GM12878 (cell line): ENCODE results near the gene WDR11. TPM values are rescaled to one million over a fixed set of nuclear protein-coding genes. Genes with fewer than 3 reads are reported as not detected.

ENCODE experiments used
- ATAC-seq: fragments of 200-7000 bp; cut with Tn5 transposase; 3 replicates; pipeline ENCODE4 v1.9.1; 2020; ENCODE audit warnings: mild to moderate bottlenecking, moderate library complexity
- BruUV-seq: library from RNA; stranded (reverse); fragments of 400-500 nt; replicated peaks from 2 replicates; lab custom pipeline; 2021; lab: Mats Ljungman, UMichigan
- CTCF ChIA-PET: fragments of 300-600 bp; sonication (Branson Sonifier 250); formaldehyde crosslinking; extraction: SDS; loops from one replicate; lab custom pipeline; 2021; ENCODE audit warnings: inconsistent platforms; lab: Yijun Ruan, JAX
- POLR2A ChIA-PET: fragments of 350-600 bp; formaldehyde crosslinking; extraction: SDS; loops from one replicate; lab custom pipeline; 2021; ENCODE audit warnings: inconsistent platforms; lab: Charles Lee
- RAD21 ChIA-PET: fragments of 300-600 bp; sonication (Branson Sonifier 250); formaldehyde crosslinking; loops from one replicate; lab custom pipeline; 2023; ENCODE audit warnings: antibody characterized with exemption; ENCODE audit not compliant: unreplicated experiment; lab: Charles Lee
- SMC1A ChIA-PET: fragments of 300-600 bp; sonication (Branson Sonifier 250); formaldehyde crosslinking; loops from one replicate; lab custom pipeline; 2023; ENCODE audit not compliant: unreplicated experiment, uncharacterized antibody; lab: Charles Lee
- DNase-seq: peaks from one replicate; pipeline ENCODE4 v3.0.0-alpha.2; 2011; ENCODE audit warnings: low read depth, low spot score
- FAIRE-seq: peaks from 3 replicates; lab custom pipeline; 2011; peaks lifted over from hg19 to GRCh38; lab: Jason Lieb, UNC
- H2AFZ ChIP-seq: 2 replicates; pipeline ENCODE4 v1.6.0; 2011; ENCODE audit warnings: low read depth, low read length, control low read depth; ENCODE audit not compliant: control insufficient read depth
- H3K27ac ChIP-seq: 2 replicates; pipeline ENCODE4 v1.5.1; 2011; ENCODE audit warnings: control low read depth; ENCODE audit not compliant: control insufficient read depth, insufficient read depth
- H3K27me3 ChIP-seq, 2 experiments: replicated peaks in 1 of 2; 2 replicates each; pipeline versions ENCODE4 v1.6.0 to v1.6.1; 2011; ENCODE audit warnings: low read length in 1 of 2; ENCODE audit not compliant: control insufficient read depth in 2 of 2, insufficient read depth in 2 of 2
- H3K36me3 ChIP-seq, 2 experiments: 2 replicates each; pipeline ENCODE4 v1.5.1; 2011; ENCODE audit warnings: low read length in 1 of 2; ENCODE audit not compliant: control insufficient read depth in 2 of 2, insufficient read depth in 2 of 2
- H3K4me1 ChIP-seq: 2 replicates; pipeline ENCODE4 v1.6.1; 2011; ENCODE audit warnings: mild to moderate bottlenecking, low read length, moderate library complexity, mixed read lengths; ENCODE audit not compliant: control insufficient read depth, insufficient read depth
- H3K4me2 ChIP-seq: 2 replicates; pipeline ENCODE4 v1.6.0; 2011; ENCODE audit warnings: control low read depth; ENCODE audit not compliant: control insufficient read depth, insufficient read depth
- H3K4me3 ChIP-seq: fragments of 200-600 bp; sonication (generic); 2 replicates; pipeline ENCODE4 v1.5.1; 2016
- H3K79me2 ChIP-seq: 2 replicates; pipeline ENCODE4 v1.6.0; 2011; ENCODE audit warnings: low read length; ENCODE audit not compliant: control insufficient read depth, insufficient read depth
- H3K9ac ChIP-seq: 2 replicates; pipeline ENCODE4 v1.8.0; 2011; ENCODE audit warnings: low read length, control low read depth, mixed read lengths; ENCODE audit not compliant: control insufficient read depth, insufficient read depth
- H3K9me3 ChIP-seq: replicated peaks from 3 replicates; pipeline ENCODE4 v1.5.1; 2011; ENCODE audit warnings: mild to moderate bottlenecking, low read length; ENCODE audit not compliant: control insufficient read depth, insufficient read depth
- H4K20me1 ChIP-seq: 2 replicates; pipeline ENCODE4 v1.6.0; 2011; ENCODE audit not compliant: control insufficient read depth, insufficient read depth
- ATF7 ChIP-seq: fragments of 450-650 bp; IDR thresholded peaks from 2 replicates; pipeline ENCODE4 v1.6.1; 2016; ENCODE audit warnings: low read depth, mild to moderate bottlenecking
- CBFB ChIP-seq: IDR thresholded peaks from 2 replicates; pipeline ENCODE4 v1.6.1; 2016; ENCODE audit warnings: antibody characterized with exemption, low read depth
- ETV6 ChIP-seq, 2 experiments: fragments of 450-650 bp in 1 of 2; IDR thresholded peaks in 1 of 2; conservative IDR thresholded peaks in 1 of 2; 2 replicates each; pipeline ENCODE4 v1.6.1; 2014; ENCODE audit warnings: antibody characterized with exemption in 1 of 2, borderline replicate concordance in 1 of 2, low read depth in 1 of 2, mild to moderate bottlenecking in 1 of 2, moderate library complexity in 1 of 2
- JUNB ChIP-seq: IDR thresholded peaks from 2 replicates; pipeline ENCODE4 v1.6.1; 2016; ENCODE audit warnings: antibody characterized with exemption, mild to moderate bottlenecking
- JUND ChIP-seq: IDR thresholded peaks from 2 replicates; pipeline ENCODE4 v1.6.1; 2012; ENCODE audit warnings: low read depth, mild to moderate bottlenecking, low read length, improper control_type of control experiment, moderate library complexity
- RUNX3 ChIP-seq: IDR thresholded peaks from 2 replicates; pipeline ENCODE4 v1.6.1; 2012; ENCODE audit warnings: low read length, inconsistent platforms
- SMARCA5 ChIP-seq: fragments of 450-650 bp; IDR thresholded peaks from 2 replicates; pipeline ENCODE4 v1.6.1; 2017; ENCODE audit warnings: mild to moderate bottlenecking
- STAT1 ChIP-seq: fragments of 450-650 bp; conservative IDR thresholded peaks from 2 replicates; pipeline ENCODE4 v1.6.1; 2014; ENCODE audit warnings: antibody characterized with exemption, mild to moderate bottlenecking
- STAT3 ChIP-seq: IDR thresholded peaks from 2 replicates; pipeline ENCODE4 v1.6.1; 2011; ENCODE audit warnings: low read depth, low read length, improper control_type of control experiment
- TCF12 ChIP-seq: IDR thresholded peaks from 2 replicates; pipeline ENCODE4 v1.6.1; 2011; ENCODE audit warnings: low read depth, mild to moderate bottlenecking, low read length
- WGBS: methylation state at CpG from one replicate; pipeline ENCODE4 v1.1.6; 2016; ENCODE audit warnings: low lambda C conversion rate; ENCODE audit not compliant: insufficient replicate concordance, insufficient coverage; ENCODE audit errors: missing lambda C conversion rate; 5-methylcytosine and 5-hydroxymethylcytosine counted together
- in situ Hi-C: fragments of 300-500 bp; cut with MboI; formaldehyde crosslinking; loops from 9 replicates; pipeline ENCODE4 v1.14.3; 2018; ENCODE audit warnings: mixed read lengths
- intact Hi-C: fragments of 100-400 bp; cut with micrococcal nuclease; formaldehyde crosslinking; loops from one replicate; pipeline ENCODE4 v1.14.2; 2022; ENCODE audit not compliant: unreplicated experiment
- polyA plus RNA-seq, 11 experiments: library from polyadenylated mRNA; depleted of rRNA in 4 of 11; unstranded in 6 of 11; stranded (reverse) in 5 of 11; fragments of >200 nt; fragmentation: Nextera tagmentation in 4 of 11; fragmentation: Illumina TruSeq in 1 of 11; extraction: Ambion mirVana in 4 of 11; extraction: Trizol in 1 of 11; gene quantifications; 1 replicate in 1 of 11; 2 replicates in 10 of 11; pipeline versions ENCODE4 v1.2.1 to v1.2.3, GENCODE V29; 2011 to 2016; ENCODE audit warnings: inconsistent platforms in 2 of 11, missing spikeins in 2 of 11, low read depth in 1 of 11
- total RNA-seq, 4 experiments: library from RNA; depleted of rRNA in 3 of 4; stranded (reverse); fragments of >200 nt in 3 of 4; fragmentation: Illumina TruSeq in 1 of 4; extraction: Trizol in 1 of 4; gene quantifications; 2 replicates each; pipeline versions ENCODE4 v1.2.1 to v1.2.3, GENCODE V29; 2013 to 2021
- TF ChIP-seq, protein P1 (sequence below): fragments of 450-650 bp; IDR thresholded peaks from 2 replicates; pipeline ENCODE4 v1.6.1; 2017; ENCODE audit warnings: mild to moderate bottlenecking, moderate library complexity

Gene WDR11
- total and polyA plus RNA-seq, 10 of the 15 experiments (the other 5 are each of a cell fraction or from before 2014, with no cell fraction given): 21.3 to 132 (median 42.6) TPM

- Histone ChIP-seq H3K27ac (no peak overlapping the region), H3K4me2 (no peak overlapping the region), H4K20me1 (no peaks in the 10 kb centered on the region), H2AFZ (no peak overlapping the region), H3K79me2 (no peaks in the 10 kb centered on the region), H3K4me1 (peaks cover 20% of the 10 kb centered on the region), H3K36me3 (no peaks in the 10 kb centered on the region), H3K27me3 (no peaks in the 10 kb centered on the region), H3K4me3 (no peak overlapping the region), H3K9ac (no peak overlapping the region), H3K9me3 (no peaks in the 10 kb centered on the region)
- SMC1A ChIA-PET: interaction anchor here (1.1 kb wide), 1 partner anchor 23 kb away, joined by 4 read pairs; no protein-coding TSS in a partner anchor
- RAD21 ChIA-PET: no interaction called here
- no peak for ATAC-seq
- CTCF ChIA-PET: interaction anchor here (0.9 to 1.2 kb wide), 3 partner anchors 9 to 24 kb away, joined by 3 to 6 read pairs (median 3); partner anchors contain the start of gene WDR11
- POLR2A ChIA-PET: no interaction called here
- TF ChIP-seq STAT1 (no peak), ETV6 (conservative IDR thresholded peaks at IDR 0.05 in 1 of 2, IDR thresholded peaks at IDR 0.05 in 1 of 2; ENCODE audit: borderline replicate concordance in 1 of 2, low read depth in 1 of 2) (no peak), RUNX3 (no peak), STAT3 (no peak), ATF7 (no peak), TCF12 (no peak)
- intact Hi-C loops (no loop called here), in situ Hi-C loops (no loop called here)
- 93% methylated on average over 3 of the region's 3 CpGs for WGBS
- no TSS peak for BruUV-seq
- DNase-seq: no peak
- no peak for FAIRE-seq
These were observed 22.3 kb upstream of the WDR11 start for GRCh38 chr10:120828763-120829319.

DNA sequence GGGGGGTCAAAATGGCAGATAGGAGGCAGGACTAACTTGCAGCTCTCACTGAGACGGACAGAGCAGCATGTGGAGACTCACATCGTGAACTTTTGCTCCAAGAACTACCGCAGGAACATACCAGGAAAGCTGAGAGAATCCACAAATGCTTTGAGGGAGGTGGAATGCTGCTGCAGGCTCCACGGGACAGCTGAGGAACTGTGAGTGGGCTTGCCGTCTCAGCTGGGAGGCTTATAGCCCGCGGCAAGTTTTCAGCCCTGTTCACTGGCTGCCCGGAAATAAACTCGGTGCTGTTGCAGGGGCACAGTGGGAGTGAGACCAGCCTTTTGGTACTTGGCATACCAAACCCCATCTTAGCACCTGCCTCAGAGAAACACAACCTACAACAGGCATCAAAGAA is 19.1 kb upstream of the WDR11 start:
- Histone ChIP-seq H3K9ac (no peak overlapping the region), H3K4me1 (peaks cover 10% of the 10 kb centered on the region), H3K36me3 (no peaks in the 10 kb centered on the region), H2AFZ (no peak overlapping the region), H3K79me2 (no peaks in the 10 kb centered on the region), H3K27ac (no peak overlapping the region), H4K20me1 (no peaks in the 10 kb centered on the region), H3K27me3 (no peaks in the 10 kb centered on the region), H3K4me3 (no peak overlapping the region), H3K4me2 (no peak overlapping the region), H3K9me3 (no peaks in the 10 kb centered on the region)
- ChIA-PET CTCF (no interaction called here), SMC1A (no interaction called here), RAD21 (no interaction called here), POLR2A (no interaction called here)
- BruUV-seq: no TSS peak
- no peak for FAIRE-seq
- DNase-seq: no peak
- 58% methylated on average over 9 of the region's 9 CpGs for WGBS
- in situ Hi-C loops: no loop called here
- intact Hi-C loops: no loop called here
- no peak for ATAC-seq
- TF ChIP-seq JUNB (no peak), CBFB (no peak), JUND (no peak), SMARCA5 (no peak)
- TF ChIP-seq, protein P1, sequence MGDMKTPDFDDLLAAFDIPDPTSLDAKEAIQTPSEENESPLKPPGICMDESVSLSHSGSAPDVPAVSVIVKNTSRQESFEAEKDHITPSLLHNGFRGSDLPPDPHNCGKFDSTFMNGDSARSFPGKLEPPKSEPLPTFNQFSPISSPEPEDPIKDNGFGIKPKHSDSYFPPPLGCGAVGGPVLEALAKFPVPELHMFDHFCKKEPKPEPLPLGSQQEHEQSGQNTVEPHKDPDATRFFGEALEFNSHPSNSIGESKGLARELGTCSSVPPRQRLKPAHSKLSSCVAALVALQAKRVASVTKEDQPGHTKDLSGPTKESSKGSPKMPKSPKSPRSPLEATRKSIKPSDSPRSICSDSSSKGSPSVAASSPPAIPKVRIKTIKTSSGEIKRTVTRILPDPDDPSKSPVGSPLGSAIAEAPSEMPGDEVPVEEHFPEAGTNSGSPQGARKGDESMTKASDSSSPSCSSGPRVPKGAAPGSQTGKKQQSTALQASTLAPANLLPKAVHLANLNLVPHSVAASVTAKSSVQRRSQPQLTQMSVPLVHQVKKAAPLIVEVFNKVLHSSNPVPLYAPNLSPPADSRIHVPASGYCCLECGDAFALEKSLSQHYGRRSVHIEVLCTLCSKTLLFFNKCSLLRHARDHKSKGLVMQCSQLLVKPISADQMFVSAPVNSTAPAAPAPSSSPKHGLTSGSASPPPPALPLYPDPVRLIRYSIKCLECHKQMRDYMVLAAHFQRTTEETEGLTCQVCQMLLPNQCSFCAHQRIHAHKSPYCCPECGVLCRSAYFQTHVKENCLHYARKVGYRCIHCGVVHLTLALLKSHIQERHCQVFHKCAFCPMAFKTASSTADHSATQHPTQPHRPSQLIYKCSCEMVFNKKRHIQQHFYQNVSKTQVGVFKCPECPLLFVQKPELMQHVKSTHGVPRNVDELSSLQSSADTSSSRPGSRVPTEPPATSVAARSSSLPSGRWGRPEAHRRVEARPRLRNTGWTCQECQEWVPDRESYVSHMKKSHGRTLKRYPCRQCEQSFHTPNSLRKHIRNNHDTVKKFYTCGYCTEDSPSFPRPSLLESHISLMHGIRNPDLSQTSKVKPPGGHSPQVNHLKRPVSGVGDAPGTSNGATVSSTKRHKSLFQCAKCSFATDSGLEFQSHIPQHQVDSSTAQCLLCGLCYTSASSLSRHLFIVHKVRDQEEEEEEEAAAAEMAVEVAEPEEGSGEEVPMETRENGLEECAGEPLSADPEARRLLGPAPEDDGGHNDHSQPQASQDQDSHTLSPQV: no peak
